Spleen (tissue), 11 donors: ENCODE data around the gene GHRL. TPM values are rescaled to one million over a fixed set of nuclear protein-coding genes. Genes with fewer than 3 reads are reported as not detected.

Source experiments
- DNase-seq: peaks from one replicate; pipeline ENCODE4 v3.0.0-alpha.2; 2020
- H3K27ac ChIP-seq, 8 donors: fragments of 200-600 bp; sonication (generic) in 7 of 8; 1 replicate in 4 of 8; 2 replicates in 4 of 8; pipeline versions ENCODE4 v1.5.0 to v1.8.0; 2016 to 2021; ENCODE audit warnings: inconsistent platforms in 4 of 8, mild to moderate bottlenecking in 4 of 8, moderate library complexity in 1 of 8
- H3K27me3 ChIP-seq, 7 donors: fragments of 200-600 bp; sonication (generic) in 6 of 7; replicated peaks in 1 of 7; 1 replicate in 4 of 7; 2 replicates in 3 of 7; pipeline versions ENCODE4 v1.5.0 to v1.8.0; 2016 to 2021; ENCODE audit warnings: inconsistent platforms in 3 of 7, mild to moderate bottlenecking in 1 of 7
- H3K36me3 ChIP-seq, 6 donors: fragments of 200-600 bp; sonication (generic) in 5 of 6; 1 replicate in 4 of 6; 2 replicates in 2 of 6; pipeline versions ENCODE4 v1.5.0 to v1.8.0; 2016 to 2021; ENCODE audit warnings: inconsistent platforms in 2 of 6
- H3K4me1 ChIP-seq, 6 donors: fragments of 200-600 bp; sonication (generic) in 5 of 6; 1 replicate in 3 of 6; 2 replicates in 3 of 6; pipeline versions ENCODE4 v1.5.0 to v1.8.0; 2016 to 2021; ENCODE audit warnings: inconsistent platforms in 3 of 6
- H3K4me3 ChIP-seq, 8 donors: fragments of 200-600 bp; sonication (generic) in 7 of 8; 1 replicate in 4 of 8; 2 replicates in 4 of 8; pipeline versions ENCODE4 v1.5.0 to v1.8.0; 2016 to 2021; ENCODE audit warnings: inconsistent platforms in 4 of 8, mild to moderate bottlenecking in 4 of 8, moderate library complexity in 2 of 8
- H3K9me3 ChIP-seq, 8 donors: fragments of 200-600 bp; sonication (generic) in 7 of 8; 1 replicate in 4 of 8; 2 replicates in 4 of 8; pipeline versions ENCODE4 v1.5.0 to v1.8.0; 2016 to 2021; ENCODE audit warnings: inconsistent platforms in 4 of 8
- POLR2A ChIP-seq, 3 donors: fragments of 450-650 bp; IDR thresholded peaks; one replicate each; pipeline ENCODE4 v1.5.1; 2017; ENCODE audit warnings: antibody characterized with exemption in 3 of 3, mild to moderate bottlenecking in 1 of 3
- POLR2AphosphoS5 ChIP-seq, 3 donors: sonication (generic); formaldehyde crosslinking; IDR thresholded peaks; one replicate each; pipeline ENCODE4 v1.5.1; 2017; ENCODE audit warnings: antibody characterized with exemption in 3 of 3
- WGBS, 5 donors: extraction: QIAGEN DNeasy Blood & Tissue Kit in 3 of 5; methylation state at CpG; one replicate each; pipeline versions ENCODE4 v1.1.5 to v1.1.7; 2013 to 2018; 5-methylcytosine and 5-hydroxymethylcytosine counted together
- intact Hi-C: fragments of 100-400 bp; cut with DNase I; formaldehyde crosslinking; loops from one replicate; pipeline ENCODE4 v1.15.0; 2023; ENCODE audit warnings: low total_unique reads
- polyA plus RNA-seq, 3 donors: library from polyadenylated mRNA; stranded (reverse); fragments of 200-250 nt; gene quantifications; one replicate each; pipeline ENCODE4 v1.2.1, GENCODE V29; 2013
- total RNA-seq, 7 donors: library from RNA; depleted of rRNA in 3 of 7; stranded (reverse); fragments of >200 nt in 3 of 7; fragmentation: NEBNext Ultra II Directional in 4 of 7; extraction: Animal tissue kit (Norgen Biotek cat#: 25700) in 4 of 7; gene quantifications; one replicate each; pipeline versions ENCODE4 v1.1.0 to v1.2.1, GENCODE V29; 2016 to 2021
- TF ChIP-seq, protein P1 (sequence below), 11 experiments: fragments of 200-600 bp in 7 of 11; fragments of 450-650 bp in 4 of 11; sonication (generic) in 4 of 11; IDR thresholded peaks in 8 of 11; conservative IDR thresholded peaks in 3 of 11; 1 replicate in 7 of 11; 2 replicates in 4 of 11; pipeline versions ENCODE4 v1.4.0 to v1.8.0; 2016 to 2021; ENCODE audit warnings: antibody characterized with exemption in 11 of 11, inconsistent platforms in 4 of 11, mild to moderate bottlenecking in 1 of 11
- donor health status: healthy with polysubstance abuse.
- donor health status: DM: no; HTN: no; CAD: no; lungs with moderate emphysema.
- donor health status: DM: no; HTN: no; CAD: no.
- donor health status: Bipolar disorder and iron deficiency.
- donor health status: healthy.
- donor health status: DM: no; HTN: no; CAD: no.
- donor health status: DM: yes; HTN: yes; CAD: no.

The GHRL gene
- total and polyA plus RNA-seq, 10 donors = 1.1 to 8.0 (median 4.0) TPM

GRCh38 chr3:10247679-10248183, 45.0 kb downstream of the GHRL start:
- Histone ChIP-seq H3K9me3 (peaks cover 2 to 29% (median 25%) of the 10 kb centered on the region in 8 donors), H3K27ac (peak overlapping the region; percentile 87 to 97 (median 92)), H3K4me3 (peak overlapping the region; percentile 76 to 93 (median 88)), H3K27me3 (no peaks in the 10 kb centered on the region), H3K4me1 (peaks cover 16 to 58% (median 48%) of the 10 kb centered on the region in 6 donors), H3K36me3 (peaks cover 0 to 45% (median 3%) of the 10 kb centered on the region in 6 donors)
- 40 to 56% (median 52%) methylated on average over 14 of the region's 14 CpGs for WGBS, 5 donors
- no peak for TF ChIP-seq POLR2AphosphoS5 (IDR thresholded peaks at IDR 0.05)
- TF ChIP-seq, protein P1, sequence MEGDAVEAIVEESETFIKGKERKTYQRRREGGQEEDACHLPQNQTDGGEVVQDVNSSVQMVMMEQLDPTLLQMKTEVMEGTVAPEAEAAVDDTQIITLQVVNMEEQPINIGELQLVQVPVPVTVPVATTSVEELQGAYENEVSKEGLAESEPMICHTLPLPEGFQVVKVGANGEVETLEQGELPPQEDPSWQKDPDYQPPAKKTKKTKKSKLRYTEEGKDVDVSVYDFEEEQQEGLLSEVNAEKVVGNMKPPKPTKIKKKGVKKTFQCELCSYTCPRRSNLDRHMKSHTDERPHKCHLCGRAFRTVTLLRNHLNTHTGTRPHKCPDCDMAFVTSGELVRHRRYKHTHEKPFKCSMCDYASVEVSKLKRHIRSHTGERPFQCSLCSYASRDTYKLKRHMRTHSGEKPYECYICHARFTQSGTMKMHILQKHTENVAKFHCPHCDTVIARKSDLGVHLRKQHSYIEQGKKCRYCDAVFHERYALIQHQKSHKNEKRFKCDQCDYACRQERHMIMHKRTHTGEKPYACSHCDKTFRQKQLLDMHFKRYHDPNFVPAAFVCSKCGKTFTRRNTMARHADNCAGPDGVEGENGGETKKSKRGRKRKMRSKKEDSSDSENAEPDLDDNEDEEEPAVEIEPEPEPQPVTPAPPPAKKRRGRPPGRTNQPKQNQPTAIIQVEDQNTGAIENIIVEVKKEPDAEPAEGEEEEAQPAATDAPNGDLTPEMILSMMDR (IDR thresholded peaks at IDR 0.05 in 8 of 11, conservative IDR thresholded peaks at IDR 0.05 in 3 of 11) = no peak
- no peak for TF ChIP-seq POLR2A (IDR thresholded peaks at IDR 0.05)
- DNase-seq = peak; percentile 74
- intact Hi-C loops = no loop called here

- TF ChIP-seq, protein P1 (IDR thresholded peaks at IDR 0.05 in 8 of 11, conservative IDR thresholded peaks at IDR 0.05 in 3 of 11) = no peak
- no peak for TF ChIP-seq POLR2AphosphoS5 (IDR thresholded peaks at IDR 0.05)
- TF ChIP-seq POLR2A (IDR thresholded peaks at IDR 0.05) = no peak
- Histone ChIP-seq H3K27ac (peak overlapping the region in 4 of 8 donors; percentile 8 to 69 (median 20)), H3K27me3 (no peaks in the 10 kb centered on the region), H3K4me3 (no peak overlapping the region), H3K4me1 (peaks cover 11 to 53% (median 39%) of the 10 kb centered on the region in 6 donors), H3K9me3 (peaks cover 2 to 29% (median 25%) of the 10 kb centered on the region in 8 donors), H3K36me3 (peaks cover 0 to 36% (median 0%) of the 10 kb centered on the region in 6 donors)
- no peak for DNase-seq
- intact Hi-C loops = no loop called here
- WGBS, 5 donors = 81 to 93% (median 86%) methylated on average over 6 of the region's 6 CpGs
These were observed 47.5 kb downstream of the GHRL start for GRCh38 chr3:10245081-10245712.

DNA sequence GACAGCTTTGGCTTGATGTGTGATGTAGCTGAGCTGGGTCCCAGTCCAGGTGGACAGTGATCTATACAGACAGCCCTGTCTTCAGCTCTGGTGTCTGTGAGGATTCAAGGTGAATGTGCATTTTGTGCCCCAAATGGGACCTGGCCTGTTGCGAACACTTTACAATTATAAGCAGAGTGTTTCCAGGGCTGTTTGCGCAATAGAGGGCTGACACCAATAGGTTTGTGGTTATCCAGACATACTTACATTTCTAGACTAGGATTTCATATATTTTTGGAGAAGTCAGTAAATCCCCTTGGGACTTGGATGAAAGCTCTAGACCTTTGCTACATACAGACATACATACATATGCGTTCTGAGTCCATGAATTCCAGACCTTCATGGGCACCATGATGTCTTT, 48.7 kb downstream of the GHRL start:
- peaks cover 2 to 29% (median 25%) of the 10 kb centered on the region in 8 donors for H3K9me3 ChIP-seq
- H3K27me3 ChIP-seq = no peaks in the 10 kb centered on the region
- no peak for DNase-seq
- intact Hi-C loops = no loop called here
- no peak for TF ChIP-seq POLR2AphosphoS5 (IDR thresholded peaks at IDR 0.05)
- TF ChIP-seq, protein P1 (IDR thresholded peaks at IDR 0.05 in 8 of 11, conservative IDR thresholded peaks at IDR 0.05 in 3 of 11) = no peak
- no peak for TF ChIP-seq POLR2A (IDR thresholded peaks at IDR 0.05)
- peaks cover 4 to 41% (median 27%) of the 10 kb centered on the region in 6 donors for H3K4me1 ChIP-seq
- no peak overlapping the region for H3K4me3 ChIP-seq
- WGBS, 5 donors = 60 to 90% (median 75%) methylated on average over 3 of the region's 3 CpGs
- peaks cover 0 to 48% (median 4%) of the 10 kb centered on the region in 6 donors for H3K36me3 ChIP-seq
- H3K27ac ChIP-seq = peak overlapping the region in 1 of 8 donors; percentile 69
